IPS-11a (cell line): ENCODE results near the gene RBSN.

Experiments
- H3K4me3 ChIP-seq: one replicate; pipeline ENCODE4 v1.5.1; 2013; ENCODE audit warnings: low read depth, low read length, control low read depth

The RBSN gene

DNA sequence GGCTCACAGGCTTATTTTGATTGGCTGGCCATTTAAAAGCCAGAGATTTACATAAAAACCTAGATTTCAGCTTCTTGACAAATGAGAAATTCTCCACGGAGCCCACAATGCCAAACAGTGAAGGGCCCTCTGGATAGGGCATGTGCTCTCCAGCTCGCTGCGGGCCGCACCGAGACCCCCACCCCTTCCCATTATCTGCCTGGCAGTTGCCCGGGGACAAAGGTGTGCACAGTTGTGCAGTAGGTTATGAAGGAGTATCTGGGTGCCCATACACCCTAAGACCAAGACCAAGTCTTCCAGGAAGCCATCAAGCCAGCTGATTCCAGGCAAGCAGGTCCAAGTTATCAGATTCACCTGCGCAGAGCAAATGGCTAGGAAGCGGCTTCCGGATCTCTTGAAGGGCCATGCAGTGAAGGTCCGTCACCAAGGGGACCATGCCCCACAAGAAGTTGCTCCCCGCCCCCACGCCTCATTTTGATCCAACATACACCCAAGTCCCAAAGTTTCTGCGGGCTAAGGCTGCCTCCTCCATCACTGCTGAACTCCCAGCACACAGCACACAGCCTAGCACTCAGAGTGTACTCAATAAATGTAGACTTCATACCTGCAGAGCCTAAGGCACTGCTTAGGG, 35.2 kb downstream of the RBSN start:
- H3K4me3 ChIP-seq: peak overlapping the region; percentile 82

DNA sequence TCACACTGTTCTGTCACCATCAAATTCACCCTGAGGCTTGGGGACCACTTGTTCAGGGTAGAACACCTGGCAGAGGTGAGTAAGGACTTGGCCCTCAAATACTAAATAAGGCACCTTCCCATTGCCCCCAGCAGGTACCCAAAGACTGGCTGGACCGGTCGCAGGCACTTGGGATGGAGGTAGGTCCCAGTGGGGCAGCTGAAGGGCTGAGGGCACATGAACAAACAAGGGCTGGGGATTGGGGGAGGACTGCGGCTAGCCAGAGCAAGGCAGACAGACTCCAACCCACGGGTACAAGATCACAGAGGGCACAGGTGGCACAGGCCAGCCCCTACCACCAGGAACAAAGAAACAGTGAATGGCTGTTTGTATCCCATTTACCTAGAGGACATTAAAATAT, 35.7 kb downstream of the RBSN start:
- no peak overlapping the region for H3K4me3 ChIP-seq

DNA sequence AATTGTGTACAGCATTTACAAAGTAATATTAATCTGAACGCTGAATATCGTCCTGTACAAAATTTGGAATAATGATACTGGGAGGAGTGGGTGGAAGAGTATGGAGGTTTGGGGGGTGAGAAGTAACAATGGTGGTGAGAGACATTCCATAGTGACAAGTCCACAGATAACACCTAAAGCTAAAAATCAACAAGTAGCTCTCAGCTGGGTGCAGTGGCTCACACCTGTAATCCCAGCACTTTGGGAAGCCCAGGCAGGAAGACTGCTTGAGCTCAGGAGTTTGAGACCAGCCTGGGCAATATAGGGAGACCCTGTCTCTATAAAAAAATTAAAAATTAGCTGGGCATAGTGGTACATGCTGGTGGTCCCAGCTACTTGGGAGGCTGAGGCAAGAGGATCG, 38.9 kb downstream of the RBSN start:
- no peak overlapping the region for H3K4me3 ChIP-seq

DNA sequence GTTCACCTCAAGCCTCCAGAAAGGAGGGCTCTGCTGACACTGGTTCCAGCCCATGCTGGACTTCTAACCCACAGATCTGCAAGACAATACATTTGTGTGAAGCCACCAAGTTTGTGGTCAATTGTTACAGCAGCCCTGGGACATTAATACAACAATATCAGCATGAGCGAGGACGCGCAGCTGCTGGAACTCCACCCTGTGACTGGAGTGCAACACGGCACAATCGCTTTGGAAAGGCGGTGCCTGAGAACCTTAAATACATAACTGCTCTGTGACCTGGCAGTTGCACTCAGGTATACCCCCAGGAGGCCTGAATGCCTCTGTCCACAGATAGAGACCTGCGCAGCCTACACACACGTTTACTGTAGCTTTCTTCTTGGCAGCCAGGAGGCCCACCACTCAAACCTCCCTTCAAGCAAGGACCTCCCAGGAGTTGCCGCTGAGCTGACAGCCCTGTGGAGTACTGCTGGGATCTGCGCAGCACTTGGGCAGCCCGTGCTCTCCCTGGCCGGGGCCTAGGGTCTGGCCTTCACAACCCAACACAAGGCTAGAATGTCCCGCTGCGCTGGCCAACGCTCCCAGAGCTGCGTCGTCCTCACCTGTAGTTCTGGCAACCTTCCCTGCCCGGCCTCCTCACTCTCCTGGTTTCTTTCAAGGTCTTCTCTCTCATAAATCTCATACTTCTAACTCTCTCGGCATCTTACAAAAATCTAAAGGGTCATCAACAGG, 42.1 kb downstream of the RBSN start:
- H3K4me3 ChIP-seq: no peak overlapping the region

DNA sequence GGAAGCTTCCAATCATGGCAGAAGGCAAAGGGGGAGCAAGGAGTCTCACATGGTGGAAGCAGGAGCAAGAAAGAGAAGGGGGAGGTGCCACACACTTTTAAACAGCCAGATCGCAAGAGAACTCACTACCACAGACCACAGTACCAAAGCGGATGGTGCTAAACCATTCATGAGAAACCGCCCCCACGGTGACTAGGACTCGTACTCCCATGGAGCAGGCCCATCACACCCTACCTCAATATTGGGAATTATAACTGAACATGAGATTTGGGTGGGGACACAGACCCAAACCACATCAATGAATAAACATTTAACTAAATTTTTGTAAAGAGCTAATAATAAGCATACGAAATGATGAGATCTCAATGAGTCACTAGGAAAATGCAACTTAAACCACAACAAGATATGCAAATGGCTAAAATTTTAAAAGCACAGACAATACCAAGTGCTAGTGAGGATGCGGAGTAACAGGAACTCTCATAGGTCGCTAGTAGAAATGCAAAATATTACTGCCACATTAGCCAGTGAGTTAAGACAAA, 43.9 kb downstream of the RBSN start:
- H3K4me3 ChIP-seq: no peak overlapping the region

DNA sequence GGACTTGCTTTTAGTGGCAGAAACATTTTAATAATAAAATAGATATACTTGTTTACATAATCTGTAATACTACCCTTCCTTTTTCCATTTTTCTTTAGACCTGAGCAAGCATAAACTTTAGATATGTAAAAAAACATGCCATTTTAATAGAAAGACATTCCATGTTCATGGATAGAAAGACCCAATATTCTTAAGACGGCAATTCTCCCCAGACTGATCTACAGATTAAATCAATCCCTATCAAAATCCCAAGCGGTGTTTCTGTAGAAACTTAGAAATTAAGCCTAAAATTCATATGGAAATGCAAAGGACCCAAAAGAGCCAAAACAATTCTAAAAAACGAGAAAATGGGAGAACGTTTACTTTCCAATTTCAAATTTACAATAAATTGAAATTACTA, 45.4 kb downstream of the RBSN start:
- H3K4me3 ChIP-seq: no peak overlapping the region

DNA sequence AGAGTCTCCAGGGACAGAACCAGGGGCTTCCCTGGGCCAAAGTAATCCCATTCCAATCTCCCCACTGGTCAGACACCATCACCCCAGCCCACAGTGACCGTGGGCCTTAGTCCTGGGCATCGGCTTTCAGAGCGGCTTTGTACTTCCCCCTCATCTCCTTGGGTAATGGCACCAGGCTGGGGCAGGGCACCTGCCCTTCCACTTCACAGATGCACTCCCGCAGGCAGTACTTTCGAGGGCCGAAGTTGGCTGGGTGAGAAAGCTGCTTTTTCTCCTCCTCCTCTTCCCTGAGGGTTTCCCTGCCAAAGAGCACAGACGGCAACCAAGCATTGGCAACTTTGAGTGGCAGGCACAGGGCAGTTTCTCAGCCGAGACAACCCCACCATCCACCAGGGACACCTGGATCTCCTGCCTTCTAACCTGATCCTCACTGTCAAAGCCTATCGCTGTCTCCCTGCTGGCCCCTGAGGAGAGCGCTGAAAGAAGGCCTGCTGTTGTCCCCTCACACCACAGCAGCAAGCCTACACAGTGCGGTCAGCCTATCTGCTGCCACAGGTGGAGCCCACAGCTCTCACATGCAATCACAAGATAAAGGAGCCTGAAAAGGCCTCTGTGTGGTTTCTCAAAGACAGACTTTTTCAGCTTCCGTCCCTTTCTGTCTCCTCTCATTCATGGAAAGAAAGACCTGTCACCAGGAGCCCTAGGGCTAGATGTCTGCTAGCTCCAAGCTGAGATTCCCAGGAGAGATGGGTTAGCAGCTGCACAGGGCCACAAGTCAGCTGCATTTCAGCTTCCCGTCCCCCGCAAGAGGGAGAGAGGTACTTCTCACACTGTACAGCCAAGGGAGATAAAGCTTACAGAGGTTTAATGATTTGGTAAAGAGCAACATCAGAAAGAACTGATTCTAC, 46.4 kb downstream of the RBSN start:
- no peak overlapping the region for H3K4me3 ChIP-seq

DNA sequence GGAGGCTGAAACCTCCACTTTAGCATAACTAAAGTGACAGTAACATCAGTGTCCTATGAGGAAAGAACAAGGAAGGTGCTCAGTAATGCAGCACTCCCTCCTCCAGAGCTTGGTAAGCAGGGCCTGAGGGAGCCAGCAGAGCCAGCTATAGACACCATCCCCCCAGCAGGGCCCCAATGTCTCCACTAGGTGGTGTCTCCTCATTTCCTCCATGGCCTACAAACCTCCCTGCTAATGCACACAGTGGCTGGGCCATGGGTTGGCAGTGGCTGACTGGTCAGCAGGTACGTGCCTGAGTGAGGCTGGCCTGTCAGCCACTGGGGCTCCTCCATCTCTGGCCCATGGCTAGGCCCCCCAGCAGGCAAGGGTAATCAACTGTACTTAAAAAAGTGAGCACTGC, 47.4 kb downstream of the RBSN start:
- no peak overlapping the region for H3K4me3 ChIP-seq

DNA sequence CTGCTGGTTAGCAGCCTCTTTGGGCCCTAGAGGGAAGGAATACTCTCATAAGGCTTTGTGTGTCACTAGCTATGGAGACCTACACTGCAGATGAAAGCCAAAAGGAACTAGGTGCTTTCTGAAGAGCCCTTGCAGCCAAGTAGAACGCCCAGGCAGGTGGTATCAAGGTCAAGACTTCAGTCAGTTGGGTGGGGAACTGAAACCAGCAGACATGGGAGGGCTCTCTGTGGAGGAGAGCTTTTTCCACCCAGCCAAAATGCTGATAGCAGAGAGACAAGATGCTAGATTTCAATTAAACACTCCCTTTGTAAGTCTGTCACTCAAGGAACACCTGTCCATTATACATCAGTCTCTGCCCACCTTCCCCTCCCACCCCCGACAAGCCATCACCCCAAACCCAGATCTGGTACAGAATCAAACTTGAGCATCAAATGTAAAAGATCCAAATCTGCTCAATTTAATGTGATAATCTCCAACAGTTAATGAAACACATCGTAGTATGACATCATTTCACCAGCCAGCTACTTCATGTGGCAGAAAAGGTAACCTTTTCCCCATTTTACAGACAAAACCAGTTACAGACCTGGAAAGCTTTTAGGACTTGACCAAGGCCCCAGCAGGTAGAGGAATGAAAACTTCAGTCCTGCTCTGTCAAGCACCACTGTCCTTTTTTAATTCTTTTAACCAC, 48.4 kb downstream of the RBSN start:
- H3K4me3 ChIP-seq: no peak overlapping the region

DNA sequence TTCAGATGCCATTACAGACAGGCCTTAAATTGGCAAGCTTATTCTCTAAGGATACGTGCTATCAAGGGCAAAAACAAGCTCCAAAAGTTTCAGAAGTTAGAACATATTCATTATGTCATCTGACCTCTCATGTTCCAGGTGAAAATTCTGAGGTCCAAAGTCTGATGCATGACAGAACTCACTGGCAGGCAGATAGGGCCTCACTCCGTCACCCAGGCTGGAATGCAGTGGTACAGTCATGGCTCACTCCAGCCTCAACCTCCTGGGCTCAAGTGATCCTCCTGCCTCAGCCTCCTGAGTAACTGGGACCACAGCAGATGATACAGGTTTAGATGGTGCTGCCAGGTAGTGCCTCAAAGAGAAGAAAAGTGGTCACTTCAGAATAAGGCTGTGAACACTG, 49.4 kb downstream of the RBSN start:
- no peak overlapping the region for H3K4me3 ChIP-seq

DNA sequence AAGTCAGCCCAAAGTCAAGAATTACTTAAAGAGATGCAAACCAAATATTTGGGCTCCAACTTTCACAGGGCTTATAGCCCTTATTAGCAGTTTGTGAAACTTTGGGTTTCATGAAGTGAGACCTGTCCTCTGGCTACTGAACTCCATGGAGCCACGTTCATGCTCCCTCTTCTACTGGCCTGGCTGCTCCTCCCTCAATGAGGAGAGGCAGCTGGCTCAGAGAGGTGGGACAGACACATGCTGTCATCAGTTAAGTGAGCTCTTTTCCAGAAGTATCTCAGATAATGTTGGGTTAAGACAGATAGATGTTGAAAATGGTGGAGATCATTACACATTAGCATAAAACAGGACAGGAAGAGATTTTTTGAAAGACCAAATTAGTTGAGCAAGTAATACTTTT, 53.3 kb downstream of the RBSN start:
- H3K4me3 ChIP-seq: no peak overlapping the region

DNA sequence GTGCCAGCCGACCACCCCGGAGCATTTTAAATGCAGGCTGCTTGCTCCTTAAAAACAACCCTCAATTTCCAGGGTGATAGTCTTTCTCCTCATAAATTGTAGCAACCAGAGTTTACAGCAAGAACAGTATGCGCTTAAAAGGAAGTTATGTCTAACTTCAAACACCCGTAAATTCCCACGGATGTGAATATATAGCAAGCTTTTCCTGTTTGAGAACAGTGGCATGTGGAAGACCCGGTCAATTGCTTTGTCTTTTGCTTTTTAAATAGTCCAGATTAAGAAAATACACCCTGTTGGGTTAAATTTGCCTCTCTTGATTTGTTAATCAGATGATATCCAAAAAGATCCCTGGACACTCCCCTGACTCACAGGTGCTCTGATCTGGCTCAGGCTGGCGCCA, 54.6 kb downstream of the RBSN start:
- no peak overlapping the region for H3K4me3 ChIP-seq

DNA sequence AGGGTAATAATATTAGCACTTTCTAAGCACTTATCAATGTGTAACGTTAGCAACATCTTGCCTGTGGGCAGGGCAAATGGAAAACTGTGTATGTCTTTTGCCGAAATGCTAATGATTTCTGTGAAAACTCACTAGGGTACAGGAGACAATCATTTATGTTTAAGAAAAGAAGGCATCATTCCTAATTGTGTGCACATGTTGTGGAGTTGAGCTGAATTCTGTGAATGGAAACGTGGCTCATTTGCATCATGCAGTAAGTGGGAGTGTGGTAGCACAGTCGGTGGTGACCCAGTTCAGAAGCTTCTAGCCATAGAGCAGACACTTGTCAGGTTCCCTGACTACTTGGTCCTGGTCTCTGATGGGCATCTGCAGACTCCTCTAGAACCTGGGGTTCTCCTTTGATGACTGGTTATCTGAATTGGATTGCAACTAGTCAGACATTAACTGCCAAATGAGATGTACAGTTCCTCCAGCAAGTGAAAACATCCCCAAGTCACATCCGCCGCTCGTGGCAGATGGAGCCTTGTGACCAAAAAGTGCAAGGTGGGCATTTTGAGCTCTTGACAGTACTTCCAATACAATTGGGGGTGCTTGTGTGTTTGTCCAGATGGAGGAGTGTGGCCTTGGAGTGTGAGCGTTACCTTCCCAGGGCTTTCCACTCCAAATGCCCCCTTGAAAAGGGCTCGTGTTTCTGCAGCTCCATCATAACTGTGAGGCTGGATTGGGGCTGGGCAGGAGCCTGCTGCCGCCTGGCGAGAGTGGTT, 55.4 kb downstream of the RBSN start:
- no peak overlapping the region for H3K4me3 ChIP-seq

DNA sequence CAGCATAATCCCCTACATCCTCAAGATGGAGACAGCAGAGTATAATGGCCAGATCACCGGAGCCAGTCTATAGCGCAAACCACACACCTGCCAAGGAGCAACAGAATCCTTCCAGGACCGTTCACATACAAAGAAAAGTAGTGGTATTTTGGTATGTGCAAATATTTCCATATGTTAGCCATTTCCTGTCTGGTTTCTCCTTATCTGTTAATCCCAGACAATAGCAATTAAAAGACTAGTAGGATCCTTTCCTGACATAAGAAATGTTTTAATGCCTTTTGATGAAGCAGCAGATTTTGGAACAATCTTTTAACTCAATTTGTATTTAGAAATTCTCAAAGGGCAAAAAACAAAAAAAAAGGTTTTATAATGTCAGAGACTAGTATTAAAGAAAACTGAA, 56.0 kb downstream of the RBSN start:
- H3K4me3 ChIP-seq: no peak overlapping the region

DNA sequence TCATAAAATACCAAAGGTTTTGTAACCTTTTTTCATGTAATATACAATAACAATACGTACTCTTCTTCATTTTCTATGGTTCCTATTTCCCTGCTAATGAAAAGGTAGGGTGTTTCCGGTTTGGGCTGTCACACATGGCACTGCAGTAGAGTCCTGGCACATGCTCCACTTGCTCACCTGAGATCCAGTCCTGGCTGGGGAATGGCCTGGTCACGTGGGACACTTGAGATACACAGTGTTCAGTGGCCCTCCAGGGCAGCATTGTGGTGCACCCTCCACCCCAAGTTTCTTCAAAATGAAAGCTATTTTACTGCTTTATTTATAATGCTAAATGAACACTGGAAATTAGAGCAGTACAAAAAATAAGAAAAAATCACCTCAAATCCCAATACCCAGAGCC, 57.0 kb downstream of the RBSN start:
- H3K4me3 ChIP-seq: no peak overlapping the region

DNA sequence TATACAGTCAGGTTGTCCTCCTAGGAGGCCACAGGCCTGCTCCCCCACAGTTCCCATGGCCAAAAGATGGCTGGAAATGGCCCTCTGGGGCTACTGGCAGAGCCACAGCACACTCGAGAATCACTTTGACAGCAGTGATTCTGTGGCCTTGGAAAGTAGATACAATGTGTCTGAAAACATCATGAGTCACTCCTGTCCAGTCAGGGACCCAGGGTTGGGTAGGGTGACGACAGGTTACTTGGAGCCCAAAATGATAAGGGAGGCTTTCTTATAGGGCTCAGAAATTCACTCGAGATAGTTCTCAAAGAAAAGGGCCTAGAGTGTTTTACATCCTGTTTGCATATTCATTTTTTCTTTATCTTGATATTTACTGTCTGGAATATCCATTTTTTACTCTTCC, 58.1 kb downstream of the RBSN start:
- H3K4me3 ChIP-seq: no peak overlapping the region

DNA sequence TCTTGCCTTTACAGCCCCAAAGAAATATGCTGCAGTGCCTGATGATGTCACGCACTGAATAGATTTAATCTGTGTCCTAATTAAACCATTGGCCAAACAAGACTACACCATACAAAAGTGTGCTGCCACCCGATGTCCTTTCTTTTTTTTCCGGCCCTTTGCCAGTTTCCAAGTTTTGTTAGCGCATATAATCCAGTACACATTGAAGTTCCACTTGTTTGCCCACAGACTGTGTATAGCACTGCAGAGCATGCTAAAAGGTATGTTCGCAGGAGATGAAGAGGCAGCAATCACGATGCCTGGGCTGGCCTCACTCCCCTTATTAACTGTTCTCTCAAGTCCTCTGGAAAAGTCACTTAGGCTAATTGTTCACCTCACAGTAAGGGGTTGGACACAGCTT, 60.6 kb downstream of the RBSN start:
- no peak overlapping the region for H3K4me3 ChIP-seq

DNA sequence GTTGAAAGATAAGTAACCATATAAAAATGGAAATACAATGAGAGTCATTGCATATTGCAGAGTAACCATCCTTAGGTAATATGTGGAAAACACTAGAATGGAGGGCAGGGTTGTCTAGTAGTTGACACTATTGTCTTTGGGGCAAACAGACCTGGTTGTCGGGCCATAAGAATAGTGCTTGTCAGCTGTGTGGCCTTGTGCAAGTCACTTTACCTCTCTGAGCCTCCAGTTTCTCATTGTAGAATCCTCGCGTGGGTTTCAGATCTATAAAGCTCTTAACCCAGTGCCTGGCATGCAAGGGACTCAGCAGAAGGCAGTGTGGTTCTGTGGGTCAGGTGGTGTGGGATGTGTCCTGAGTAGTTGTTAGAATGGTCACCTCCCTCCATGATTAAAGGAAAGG, 65.8 kb downstream of the RBSN start:
- H3K4me3 ChIP-seq: no peak overlapping the region

DNA sequence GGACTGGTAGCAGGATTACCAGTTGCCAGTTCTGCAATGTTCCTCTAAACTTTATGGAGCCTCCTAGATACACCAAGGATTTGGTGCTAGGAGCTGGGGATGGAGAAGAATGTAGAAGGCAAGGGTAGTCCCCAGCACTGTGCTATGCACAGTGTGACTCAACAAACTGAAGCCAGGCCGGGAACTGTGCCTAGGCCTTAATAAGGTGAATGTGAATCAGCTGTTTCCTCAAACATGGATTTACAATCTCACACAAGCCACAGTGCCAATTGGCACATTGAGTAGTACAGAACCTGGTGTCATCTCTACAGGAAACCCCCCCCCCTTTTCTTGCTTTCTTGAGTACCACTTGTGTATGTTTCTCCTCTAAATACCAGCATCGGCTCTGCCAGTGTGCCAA, 66.3 kb downstream of the RBSN start:
- H3K4me3 ChIP-seq: no peak overlapping the region

DNA sequence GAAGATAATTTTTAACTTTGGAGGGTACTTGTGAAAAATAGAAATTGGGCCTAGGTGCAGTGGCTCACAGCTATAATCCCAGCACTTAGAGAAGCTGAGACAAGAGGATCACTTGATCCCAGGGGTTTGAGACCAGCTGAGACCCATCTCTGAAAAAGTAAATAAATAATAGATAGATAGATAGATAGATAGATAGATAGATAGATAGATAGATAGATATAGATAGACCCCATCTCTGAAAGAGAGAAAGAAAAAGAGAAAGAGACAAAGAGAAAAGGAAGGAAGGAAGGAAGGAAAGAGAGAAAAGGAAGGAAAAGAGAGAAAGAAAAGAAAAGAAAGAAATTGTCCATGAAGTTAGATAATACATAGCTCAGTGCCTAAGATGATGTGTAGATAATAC, 69.3 kb downstream of the RBSN start:
- no peak overlapping the region for H3K4me3 ChIP-seq
